ENCODE measurements around the gene ZNF682.

DNA sequence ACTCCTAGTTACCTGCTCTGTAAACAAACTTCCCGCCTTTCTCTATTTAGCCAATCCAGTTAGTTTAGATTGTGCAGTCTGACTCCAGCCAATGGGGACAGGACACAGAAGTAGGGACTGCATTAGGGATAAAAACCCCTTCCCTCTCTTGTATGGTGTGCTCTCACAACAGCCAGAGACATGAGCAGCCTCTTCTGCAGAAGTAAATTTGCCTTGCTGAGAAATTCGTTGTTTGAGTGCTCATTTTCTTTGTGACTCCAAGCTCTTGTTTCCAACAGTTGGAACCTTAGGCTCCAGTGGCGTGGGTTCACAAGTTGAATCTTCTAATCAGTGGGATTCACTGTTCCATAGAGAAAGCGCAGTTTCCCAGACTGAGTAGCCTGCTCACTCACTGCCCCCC, 72.4 kb downstream of the ZNF682 start:
- TF ChIP-seq CTCF (IDR thresholded peaks at IDR 0.05) (no peak), POLR2A (IDR thresholded peaks at IDR 0.05) (no peak)
